ENCODE measurements around the gene WDR62.

Gene WDR62

GRCh38 chr19:36142496-36142895 is 87.8 kb downstream of the WDR62 start:
- DNase-seq, result no peak

DNA sequence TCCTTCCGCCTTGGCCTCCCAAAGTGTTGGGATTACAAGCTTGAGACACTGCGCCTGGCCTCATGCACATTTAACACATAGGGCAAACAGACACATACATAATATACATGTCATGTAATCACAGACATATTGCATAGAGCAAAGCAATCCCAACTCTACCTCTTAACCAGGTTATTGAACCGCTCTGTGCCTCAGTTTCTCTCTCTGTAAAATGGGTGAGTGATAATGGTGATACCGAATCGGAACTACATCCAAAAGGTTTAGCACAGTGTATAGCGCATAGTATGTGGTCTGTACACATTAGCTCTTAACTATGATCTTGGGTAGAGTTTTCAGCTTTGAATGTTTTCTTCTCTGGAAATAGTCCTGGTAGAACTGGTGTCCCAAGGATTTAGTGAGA is 89.9 kb downstream of the WDR62 start:
- DNase-seq, result no peak

DNA sequence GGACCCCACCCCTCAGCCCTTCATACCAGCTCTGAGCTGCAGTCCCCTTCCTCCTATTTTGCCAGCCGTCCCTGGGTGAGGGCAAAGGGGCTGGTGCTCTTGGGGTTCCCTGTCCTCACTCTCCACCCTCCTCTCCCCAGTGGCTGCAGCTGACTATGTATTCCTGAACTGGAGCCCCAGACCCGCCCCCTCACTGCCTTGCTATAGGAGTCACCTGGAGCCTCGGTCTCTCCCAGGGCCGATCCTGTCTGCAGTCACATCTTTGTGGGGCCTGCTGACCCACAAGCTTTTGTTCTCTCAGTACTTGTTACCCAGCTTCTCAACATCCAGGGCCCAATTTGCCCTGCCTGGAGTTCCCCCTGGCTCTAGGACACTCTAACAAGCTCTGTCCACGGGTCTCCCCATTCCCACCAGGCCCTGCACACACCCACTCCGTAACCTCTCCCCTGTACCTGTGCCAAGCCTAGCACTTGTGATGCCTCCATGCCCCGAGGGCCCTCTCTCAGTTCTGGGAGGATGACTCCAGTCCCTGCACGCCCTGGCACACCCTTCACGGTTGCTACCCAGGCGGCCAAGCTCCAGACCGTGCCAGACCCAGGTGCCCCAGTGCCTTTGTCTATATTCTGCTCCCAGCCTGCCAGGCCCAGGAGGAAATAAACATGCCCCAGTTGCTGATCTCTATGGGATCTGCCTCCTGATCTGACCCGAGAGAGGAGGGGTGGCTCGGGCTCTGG is 95.1 kb downstream of the WDR62 start:
- DNase-seq, result peak; percentile 16

DNA sequence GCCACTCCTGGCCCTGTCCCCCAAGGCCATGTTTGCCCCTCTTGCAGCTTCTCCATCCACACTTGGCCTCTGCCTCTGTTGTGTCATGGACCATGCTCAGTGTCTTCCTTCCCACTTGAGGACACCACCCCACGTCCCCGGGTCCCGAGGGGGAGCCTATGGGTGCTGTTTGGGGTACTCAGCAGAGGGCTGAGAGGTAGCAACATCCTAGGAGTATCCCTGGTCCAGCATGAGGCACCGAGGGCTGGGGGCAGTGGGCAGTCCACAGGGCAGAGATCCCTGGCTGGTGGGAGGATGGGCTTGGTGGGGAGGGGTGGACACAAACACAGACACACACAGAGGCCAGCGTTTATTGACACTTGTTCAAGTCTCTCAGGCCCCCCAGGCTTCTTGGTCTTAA is 95.9 kb downstream of the WDR62 start:
- no peak for DNase-seq

DNA sequence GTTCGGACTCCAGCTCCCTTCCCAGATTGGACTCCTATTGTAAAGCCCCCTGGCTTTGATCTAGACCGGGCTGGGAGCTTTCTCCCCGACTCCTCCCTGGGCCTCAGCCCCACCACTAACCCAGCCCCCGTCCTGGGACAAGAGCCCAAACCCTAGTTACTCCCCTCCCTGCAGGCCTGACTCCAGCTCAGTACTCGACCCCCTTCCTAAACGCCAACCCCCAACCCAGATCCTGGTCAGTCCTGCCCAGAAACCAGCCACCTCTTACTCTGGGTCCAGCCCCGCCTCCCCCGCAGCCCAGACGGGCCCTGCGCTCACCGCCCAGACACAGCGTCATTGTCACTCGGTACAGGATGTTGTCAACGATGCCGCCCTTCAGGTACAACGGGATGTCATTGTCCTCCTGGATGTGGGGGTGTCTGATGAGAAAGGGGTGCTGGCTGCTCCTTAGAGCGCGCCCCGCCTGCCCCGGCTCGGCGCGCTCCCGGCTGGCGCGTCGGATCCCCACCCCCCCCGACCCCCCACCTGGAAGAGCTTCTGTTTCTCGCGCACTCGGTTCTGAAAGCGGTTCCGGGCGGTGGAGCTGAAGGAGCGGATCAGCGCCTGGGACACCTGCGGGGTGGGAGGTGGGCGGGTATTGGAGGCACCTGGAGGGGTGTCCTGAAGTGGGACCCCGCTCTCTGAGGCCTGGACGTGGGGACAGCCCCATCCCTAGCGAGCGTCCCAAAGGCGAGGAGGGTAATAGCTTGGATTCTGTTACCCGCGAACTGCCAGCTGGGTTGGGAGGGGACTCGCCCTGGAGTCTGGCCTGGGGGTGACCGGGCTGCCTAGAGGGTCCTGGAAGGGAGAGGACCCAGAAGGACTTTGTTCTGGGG is 96.7 kb downstream of the WDR62 start:
- DNase-seq, result no peak

GRCh38 chr19:36152019-36152351 is 97.3 kb downstream of the WDR62 start:
- no peak for DNase-seq

DNA sequence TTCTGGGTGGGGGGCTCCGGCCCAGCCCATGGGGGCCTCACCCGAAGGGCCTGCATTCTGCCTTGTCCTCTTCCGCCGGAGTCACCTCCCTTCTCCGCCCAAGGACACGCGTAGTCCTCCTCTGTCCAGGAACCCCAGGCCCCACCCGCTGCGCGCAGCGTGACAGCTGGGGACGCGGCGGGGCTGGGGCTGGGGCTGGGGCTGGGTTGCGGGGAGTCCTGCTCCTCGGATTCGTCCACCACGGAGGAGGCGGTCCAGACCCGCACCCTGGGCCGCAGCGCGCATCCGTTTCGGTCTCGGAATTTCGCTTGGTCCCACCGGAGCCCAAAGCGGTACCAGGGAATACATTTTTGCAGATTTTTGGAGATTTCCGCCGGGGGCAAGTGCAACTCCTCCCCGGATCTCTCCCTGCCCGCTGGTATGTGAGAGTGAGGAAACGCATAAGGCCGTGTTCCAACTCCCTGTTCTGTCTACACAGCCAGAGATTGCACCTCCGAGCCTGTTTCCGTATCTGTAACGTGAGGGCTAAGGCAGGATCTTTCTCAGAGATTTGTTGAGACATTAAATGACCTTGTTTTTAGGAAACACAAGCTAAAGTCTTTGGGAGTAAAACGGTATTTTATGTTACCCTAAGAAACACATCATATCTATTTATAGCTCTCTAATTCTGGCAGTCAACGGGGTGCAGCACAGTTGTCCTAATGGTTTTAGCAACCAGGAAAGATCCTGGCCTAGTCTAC is 97.8 kb downstream of the WDR62 start, which contains the start of gene COX7A1:
COX7A1 (minus strand) TSS at position 96 of the 740 bp plus-strand sequence; CDS start at position 56, 40 bp downstream.
- no peak for DNase-seq

GRCh38 chr19:36153126-36153525 is 98.4 kb downstream of the WDR62 start:
- no peak for DNase-seq
